Measurements from ENCODE around the gene AP2M1. TPM values are rescaled to one million over a fixed set of nuclear protein-coding genes. Genes with fewer than 3 reads are reported as not detected.
A peak's percentile ranks its signal among the peaks of the same experiment; 100 is the strongest.

The AP2M1 gene
- total RNA-seq, 1 donor from 2014 or later: 329 TPM

DNA sequence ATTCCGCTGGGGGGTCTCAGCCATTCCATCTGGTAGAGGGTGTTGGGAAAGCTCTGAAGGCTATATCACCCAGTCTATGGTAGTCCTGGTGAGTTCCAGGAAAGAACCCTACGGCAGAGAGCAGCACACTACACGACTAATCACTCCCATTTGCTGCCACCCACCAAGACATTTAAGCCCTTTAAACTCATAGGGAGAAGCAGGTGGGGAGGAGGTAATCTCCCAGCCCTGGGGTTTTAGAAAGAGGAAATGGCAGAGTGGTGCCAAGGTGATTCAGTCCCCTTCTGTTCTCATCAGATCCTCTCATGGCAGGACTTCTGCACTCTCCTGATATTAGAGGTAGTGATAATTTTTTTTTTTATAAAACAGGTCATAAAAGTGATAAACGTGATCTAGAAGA is 44.2 kb downstream of the AP2M1 start:
- no peak for DNase-seq (ENCODE audit: low read depth)

DNA sequence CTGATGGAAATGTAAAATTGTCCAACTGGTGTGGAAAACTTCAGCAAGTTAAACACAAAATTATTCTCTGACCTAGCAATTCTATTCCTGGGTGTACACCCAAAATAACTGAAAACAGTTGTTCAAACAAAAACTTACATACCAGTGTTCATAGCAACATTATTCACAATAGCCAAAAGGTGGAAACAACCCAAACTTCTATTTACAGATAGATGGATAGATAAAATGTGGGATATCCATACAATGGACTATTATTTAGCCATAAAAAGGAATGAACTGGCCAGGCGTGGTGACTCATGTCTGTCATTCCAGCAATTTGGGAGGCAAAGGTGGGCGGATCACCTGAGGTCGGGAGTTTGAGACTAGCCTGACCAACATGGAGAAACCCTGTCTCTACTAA is 47.9 kb downstream of the AP2M1 start:
- no peak for DNase-seq (ENCODE audit: low read depth)

DNA sequence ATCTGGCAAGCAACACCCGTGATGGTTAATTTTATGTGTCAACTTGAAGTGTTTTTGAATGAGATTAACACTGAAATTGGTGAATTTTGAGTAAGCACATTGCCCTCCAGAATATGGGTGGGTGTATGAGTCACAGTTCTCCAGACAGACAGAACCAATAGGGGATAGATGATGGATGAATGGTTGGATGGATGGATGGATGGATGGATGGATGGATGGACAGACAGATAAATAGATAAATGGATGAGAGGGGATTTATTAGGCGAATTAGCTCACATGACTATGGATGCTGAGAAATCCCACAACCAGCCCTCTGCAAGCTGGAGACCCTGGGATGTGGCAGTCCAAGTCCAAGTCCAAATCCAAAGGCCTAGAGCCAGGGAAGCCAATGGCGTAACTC is 49.3 kb downstream of the AP2M1 start:
- no peak for DNase-seq (ENCODE audit: low read depth)

DNA sequence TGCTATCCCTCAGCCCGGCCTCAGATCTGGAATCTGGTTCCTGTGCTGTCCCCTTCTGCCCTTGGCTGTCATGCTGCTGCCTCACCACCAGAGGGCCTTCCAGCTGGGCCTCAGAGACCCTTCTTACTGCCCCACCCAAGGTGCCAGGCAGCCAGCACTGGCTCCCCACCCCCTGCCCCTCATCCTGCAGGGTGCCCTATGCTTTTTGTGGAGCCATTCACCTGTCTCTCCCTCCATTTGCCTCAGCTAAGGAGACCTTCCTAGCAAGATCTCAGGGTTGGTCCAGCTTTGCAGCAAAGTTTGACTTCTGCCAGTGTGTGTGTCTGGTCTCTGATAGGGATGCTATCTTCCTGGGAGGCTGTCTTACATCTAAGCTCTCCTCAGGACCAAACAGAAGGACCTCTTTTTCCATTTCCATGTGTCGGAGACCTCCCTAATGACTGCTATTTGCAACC is 52.9 kb downstream of the AP2M1 start:
- DNase-seq (ENCODE audit: low read depth): peak; percentile 34

DNA sequence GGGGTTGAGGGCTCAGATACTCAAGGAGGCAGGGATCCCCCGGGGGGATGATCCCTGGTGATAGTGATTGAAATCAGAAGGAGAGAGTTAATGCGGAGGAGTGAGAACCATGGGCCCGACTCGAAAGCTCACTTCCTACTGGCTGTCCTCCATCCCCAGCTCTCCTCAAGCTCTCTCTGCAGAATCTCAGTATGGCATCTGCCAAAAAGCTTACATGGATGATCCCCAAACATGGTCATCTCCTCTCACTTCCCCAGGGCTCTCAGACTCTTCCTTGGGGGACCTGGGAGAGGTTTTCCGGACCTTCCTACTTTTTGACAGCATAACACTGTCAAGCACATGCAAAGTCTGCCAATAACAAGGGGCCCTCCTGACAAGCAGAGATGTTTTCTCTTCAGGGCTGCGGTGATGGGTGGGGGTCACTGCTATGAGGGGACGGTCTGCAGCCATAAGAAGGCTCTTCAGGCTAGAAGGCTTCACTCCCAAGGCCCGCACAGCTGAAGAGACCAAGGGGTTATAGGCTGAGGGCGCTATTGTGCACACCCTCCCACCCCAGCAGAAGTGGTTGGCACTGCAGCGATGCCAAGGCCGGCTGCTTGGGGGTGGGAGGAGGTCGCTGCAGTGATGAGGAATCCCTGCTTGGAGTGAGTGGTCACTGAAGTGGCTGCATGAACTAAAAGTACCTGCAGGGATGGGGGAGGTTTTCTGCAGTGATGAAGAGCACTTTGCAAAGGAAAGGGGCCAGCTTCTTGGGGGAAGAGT is 53.9 kb downstream of the AP2M1 start:
- no peak for DNase-seq (ENCODE audit: low read depth)

DNA sequence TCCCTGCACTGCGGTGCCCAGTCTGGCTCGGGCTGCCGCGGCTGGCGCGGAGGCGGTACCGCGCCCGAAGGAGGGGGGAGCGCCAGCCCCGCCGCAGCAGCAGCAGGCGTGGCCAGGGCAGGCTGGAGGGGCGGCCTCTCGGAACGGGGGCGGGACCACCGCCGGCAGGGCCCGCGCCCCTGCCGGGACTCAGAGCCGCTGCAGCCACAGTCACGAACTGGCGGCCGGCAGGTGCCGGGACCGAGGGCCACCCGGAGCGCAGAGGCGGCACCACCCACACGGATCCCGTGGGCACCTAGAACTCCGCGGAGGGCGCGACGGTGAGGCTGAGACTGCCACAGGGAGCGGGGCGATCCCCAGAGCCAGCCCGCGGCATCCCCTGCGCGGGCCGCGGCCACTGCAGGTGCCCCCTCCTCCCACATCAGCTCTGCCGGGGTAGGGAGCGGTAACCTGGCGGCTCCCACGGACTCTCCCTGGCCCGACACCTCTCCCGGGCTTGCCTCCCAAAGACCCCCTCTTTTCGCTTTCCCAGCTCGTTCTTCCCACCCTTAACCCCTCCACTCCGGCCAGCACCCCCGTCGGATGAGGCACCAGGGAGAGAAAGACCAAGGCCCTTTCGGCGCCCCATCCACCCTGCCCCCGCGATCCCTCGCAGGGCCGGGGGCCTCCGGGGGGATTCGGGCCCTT is 54.9 kb downstream of the AP2M1 start, which contains the start of gene VWA5B2:
Gene VWA5B2, plus strand, starts transcription at position 192 of the 687 bp plus-strand sequence. CDS start 944 bp downstream, outside the sequence.
- peak; percentile 59 for DNase-seq (ENCODE audit: low read depth)

DNA sequence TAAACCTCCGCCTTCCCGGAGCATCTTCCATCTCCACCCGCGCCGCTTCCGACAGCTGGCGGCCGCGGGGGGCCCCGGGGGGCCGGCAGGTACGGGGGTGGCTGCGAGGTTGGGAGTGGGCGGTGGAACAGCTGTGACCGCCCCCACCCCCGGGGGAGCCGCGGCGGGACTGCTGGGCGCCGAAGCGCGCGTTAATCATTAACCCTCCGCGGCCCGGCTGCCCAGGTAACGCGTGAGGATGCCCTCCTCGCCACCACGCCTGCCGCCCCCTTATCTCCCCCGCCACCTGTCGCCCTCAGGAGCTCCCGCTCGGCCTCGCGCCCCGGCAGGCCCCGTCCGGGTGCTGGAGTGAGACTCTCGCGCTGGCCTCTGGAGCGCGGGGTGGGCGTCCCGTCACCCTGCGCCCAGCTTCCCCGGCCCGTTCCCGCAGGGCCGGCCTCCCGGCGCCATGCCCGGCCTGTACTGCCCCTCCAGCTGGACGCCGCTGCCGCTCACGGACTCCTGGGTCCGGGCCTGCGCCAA is 55.5 kb downstream of the AP2M1 start:
- DNase-seq (ENCODE audit: low read depth): no peak

DNA sequence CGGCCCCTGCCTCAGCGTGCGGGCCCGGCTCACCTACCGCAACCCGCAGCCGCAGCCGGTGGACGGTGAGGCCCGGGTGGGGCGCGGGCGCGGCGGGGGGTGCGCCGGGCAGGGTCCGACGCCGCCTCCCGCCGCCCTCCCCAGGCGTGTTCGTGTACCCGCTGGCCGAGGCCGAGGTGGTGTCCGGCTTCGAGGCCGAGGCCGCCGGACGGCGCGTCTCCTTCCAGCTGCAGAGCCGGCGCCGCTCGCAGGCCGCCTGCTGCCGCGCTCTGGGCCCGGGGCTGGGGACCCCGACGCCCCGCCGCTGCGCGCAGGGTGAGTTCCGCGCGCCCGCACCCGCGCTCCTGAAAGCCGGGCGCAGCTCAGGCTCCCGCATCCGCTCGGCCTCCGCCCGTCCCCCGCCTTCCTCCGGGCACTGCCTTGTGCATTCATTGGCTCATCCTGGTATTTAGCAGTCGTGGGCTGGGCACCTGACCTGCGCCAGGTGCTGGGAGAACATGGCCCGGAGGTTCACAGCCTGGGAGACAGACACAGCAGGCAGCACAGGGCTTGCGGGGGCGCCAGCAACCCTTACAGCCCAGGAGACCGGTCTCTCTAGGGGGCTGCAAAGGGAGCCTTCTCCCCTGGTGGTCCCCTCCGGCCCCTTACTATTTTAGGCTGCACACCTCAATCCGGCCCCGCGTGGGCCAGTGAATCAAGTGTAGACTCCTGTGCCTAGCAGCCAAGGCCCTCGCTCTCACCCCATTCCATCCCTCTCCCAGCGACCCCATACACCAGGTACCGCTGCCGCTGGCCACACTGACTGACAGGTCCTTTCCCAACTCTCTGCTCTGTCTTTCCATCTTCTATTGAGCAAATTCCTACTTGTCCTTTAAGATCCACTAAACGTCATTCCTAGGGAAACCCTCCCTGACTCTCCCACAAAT is 56.2 kb downstream of the AP2M1 start:
- DNase-seq (ENCODE audit: low read depth): no peak

DNA sequence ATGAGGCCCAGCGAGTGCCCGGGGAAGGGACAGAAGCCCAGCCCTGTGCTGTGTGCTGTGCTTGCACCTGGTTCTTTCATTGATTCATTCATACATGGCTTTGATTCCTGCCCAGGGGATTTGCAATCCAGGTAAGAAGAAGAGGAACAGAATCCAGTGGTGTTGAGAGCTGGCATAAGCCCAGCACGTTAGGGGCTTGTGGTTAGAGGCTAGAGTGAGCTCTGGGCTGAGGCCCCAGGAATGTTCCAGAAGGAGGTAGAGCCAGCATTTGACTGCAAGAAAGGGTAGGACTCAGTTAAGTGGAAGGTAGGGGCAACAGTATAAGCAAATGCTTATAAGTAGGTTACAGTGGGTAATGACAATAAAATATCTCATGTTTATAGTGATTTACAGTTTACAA is 57.0 kb downstream of the AP2M1 start:
- DNase-seq (ENCODE audit: low read depth): no peak

DNA sequence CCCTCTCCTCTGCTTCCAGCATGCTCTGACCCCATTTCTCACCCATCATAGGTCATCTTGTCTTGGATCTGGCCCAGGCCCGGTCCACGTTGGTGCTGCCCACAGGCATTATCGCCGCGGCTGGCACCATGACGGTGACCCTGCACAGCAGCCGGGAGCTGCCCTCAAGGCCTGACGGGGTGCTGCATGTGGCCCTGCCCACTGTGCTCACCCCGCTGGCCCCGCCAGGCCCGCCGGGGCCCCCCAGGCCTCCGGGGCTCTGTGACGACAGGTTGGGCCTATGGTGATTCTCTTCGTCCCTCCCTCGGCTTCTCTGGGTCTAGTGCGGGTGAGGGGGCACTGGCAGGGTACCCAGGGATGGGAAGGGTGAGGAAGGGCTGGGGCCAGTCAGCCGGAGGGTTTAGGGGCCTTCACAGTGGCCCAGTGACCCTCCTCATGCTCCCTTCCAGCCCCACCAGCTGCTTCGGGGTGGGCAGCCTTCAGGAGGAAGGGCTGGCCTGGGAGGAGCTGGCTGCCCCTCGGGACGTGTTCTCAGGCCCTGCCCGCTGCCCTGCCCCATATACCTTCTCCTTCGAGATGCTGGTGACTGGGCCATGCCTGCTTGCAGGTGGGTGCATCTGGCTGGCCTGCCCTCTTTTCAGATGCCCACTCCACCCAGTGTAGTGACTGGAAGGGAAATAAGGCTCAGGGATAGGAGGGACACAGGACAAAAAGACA is 58.6 kb downstream of the AP2M1 start:
- DNase-seq (ENCODE audit: low read depth): no peak

Other genes with a start within 250 kb of the AP2M1 start
- 15.5 and 16.7 TPM in 2 replicates for gene ABCC5, start 157.0 kb upstream of the AP2M1 start, total RNA-seq
- not detected in 2 replicates for gene HTR3D, start 143.1 kb upstream of the AP2M1 start, total RNA-seq
- gene HTR3C, start 121.8 kb upstream of the AP2M1 start, total RNA-seq: not detected in 2 replicates
- 3.1 and 7.1 TPM in 2 replicates for gene HTR3E, start 77.8 kb upstream of the AP2M1 start, total RNA-seq
- gene EIF2B5, start 39.5 kb upstream of the AP2M1 start, total RNA-seq: 53.7 and 54.3 TPM in 2 replicates
- 119 and 139 TPM in 2 replicates for gene DVL3, start 19.5 kb upstream of the AP2M1 start, total RNA-seq
- 50.1 and 52.8 TPM in 2 replicates for gene ABCF3, start 11.3 kb downstream of the AP2M1 start, total RNA-seq
- not detected in 2 replicates for gene VWA5B2, start 54.7 kb downstream of the AP2M1 start, total RNA-seq
- 55.0 and 77.6 TPM in 2 replicates for gene ALG3, start 74.1 kb downstream of the AP2M1 start, total RNA-seq
- gene EEF1AKMT4, start 74.8 kb downstream of the AP2M1 start, total RNA-seq: 2.8 and 3.6 TPM in 2 replicates
- gene CAMK2N2, start 86.7 kb downstream of the AP2M1 start, total RNA-seq: not detected in 2 replicates
- gene ECE2, start 101.2 kb downstream of the AP2M1 start, total RNA-seq: not detected in 2 replicates
- 480 and 540 TPM in 2 replicates for gene PSMD2, start 124.4 kb downstream of the AP2M1 start, total RNA-seq
- gene EIF4G1, start 139.8 kb downstream of the AP2M1 start, total RNA-seq: 358 and 371 TPM in 2 replicates
- 14.2 and 15.5 TPM in 2 replicates for gene FAM131A, start 162.7 kb downstream of the AP2M1 start, total RNA-seq
- gene CLCN2, start 186.8 kb downstream of the AP2M1 start, total RNA-seq: 1.8 and 3.4 TPM in 2 replicates
- 77.1 and 87.4 TPM in 2 replicates for gene POLR2H, start 186.9 kb downstream of the AP2M1 start, total RNA-seq
- 0.16 TPM in 1 of 2 replicates, not detected in the other for gene THPO, start 203.4 kb downstream of the AP2M1 start, total RNA-seq
- gene CHRD, start 205.2 kb downstream of the AP2M1 start, total RNA-seq: 8.4 and 18.8 TPM in 2 replicates